CD14-positive monocyte (primary cell): ENCODE data around the gene SIRT7. TPM values are rescaled to one million over a fixed set of nuclear protein-coding genes. Genes with fewer than 3 reads are reported as not detected.

Experiments
- DNase-seq, 3 donors: peaks; one replicate each; pipeline ENCODE4 v3.0.0-alpha.2; 2011 to 2022
- H2AFZ ChIP-seq: 2 replicates; pipeline ENCODE4 v1.6.0; 2012; ENCODE audit warnings: mild to moderate bottlenecking, low read depth, low read length, inconsistent platforms; ENCODE audit not compliant: insufficient read depth, poor library complexity, severe bottlenecking
- H3K27ac ChIP-seq, 2 donors: 1 replicate in 1 of 2; 2 replicates in 1 of 2; pipeline ENCODE4 v1.5.1; 2012 to 2013; ENCODE audit warnings: low read length in 2 of 2, control low read depth in 1 of 2, inconsistent platforms in 1 of 2, low read depth in 1 of 2, mild to moderate bottlenecking in 1 of 2
- H3K27me3 ChIP-seq, 2 donors: one replicate each; pipeline versions ENCODE4 v1.6.0 to v1.6.1; 2011 to 2013; ENCODE audit warnings: low read length in 2 of 2; ENCODE audit not compliant: control insufficient read depth in 2 of 2, insufficient read depth in 2 of 2
- H3K36me3 ChIP-seq, 2 donors: replicated peaks in 1 of 2; 1 replicate in 1 of 2; 2 replicates in 1 of 2; pipeline versions ENCODE4 v1.5.1 to v1.6.1; 2012 to 2013; ENCODE audit warnings: low read length in 2 of 2, control low read depth in 1 of 2, inconsistent platforms in 1 of 2, mild to moderate bottlenecking in 1 of 2; ENCODE audit not compliant: insufficient read depth in 2 of 2, control insufficient read depth in 1 of 2
- H3K4me1 ChIP-seq, 2 donors: 1 replicate in 1 of 2; 2 replicates in 1 of 2; pipeline versions ENCODE4 v1.5.1 to v1.6.1; 2012 to 2013; ENCODE audit warnings: low read length in 2 of 2, control low read depth in 1 of 2, inconsistent platforms in 1 of 2, mild to moderate bottlenecking in 1 of 2, moderate library complexity in 1 of 2; ENCODE audit not compliant: insufficient read depth in 2 of 2, control insufficient read depth in 1 of 2
- H3K4me2 ChIP-seq: replicated peaks from 2 replicates; pipeline ENCODE3; 2012; ENCODE audit warnings: low read length, moderate library complexity, mild to moderate bottlenecking; ENCODE audit not compliant: poor library complexity, severe bottlenecking; ENCODE audit errors: extremely low read depth
- H3K4me3 ChIP-seq, 3 experiments: fragments of 200-600 bp in 1 of 3; sonication (generic) in 1 of 3; replicated peaks in 1 of 3; 1 replicate in 2 of 3; 2 replicates in 1 of 3; pipeline ENCODE4 v1.5.1; 2011 to 2013; ENCODE audit warnings: low read length in 3 of 3, mild to moderate bottlenecking in 3 of 3, control low read depth in 2 of 3, low read depth in 2 of 3, inconsistent platforms in 1 of 3, moderate library complexity in 1 of 3
- H3K79me2 ChIP-seq: 2 replicates; pipeline ENCODE4 v1.6.0; 2012; ENCODE audit warnings: mild to moderate bottlenecking, control low read depth, inconsistent platforms, low read length, moderate library complexity; ENCODE audit not compliant: insufficient read depth
- H3K9ac ChIP-seq: 2 replicates; pipeline ENCODE4 v1.6.0; 2017; ENCODE audit warnings: low read length, mild to moderate bottlenecking; ENCODE audit not compliant: insufficient read depth, poor library complexity, severe bottlenecking
- H3K9me3 ChIP-seq, 2 donors: replicated peaks in 1 of 2; 1 replicate in 1 of 2; 2 replicates in 1 of 2; pipeline versions ENCODE4 v1.5.1 to v1.6.1; 2012 to 2013; ENCODE audit warnings: low read length in 2 of 2, control low read depth in 1 of 2; ENCODE audit not compliant: control insufficient read depth in 1 of 2, insufficient read depth in 1 of 2
- H4K20me1 ChIP-seq: 2 replicates; pipeline ENCODE4 v1.6.0; 2012; ENCODE audit warnings: mild to moderate bottlenecking, low read length, control low read depth, moderate library complexity; ENCODE audit not compliant: insufficient read depth
- H3K27ac Mint-ChIP-seq, 7 donors: one replicate each; pipeline ENCODE4 v1.8.0; 2020; ENCODE audit warnings: mild to moderate bottlenecking in 7 of 7, mixed read lengths in 7 of 7, moderate library complexity in 6 of 7, inconsistent platforms in 2 of 7
- H3K27me3 Mint-ChIP-seq, 3 donors: one replicate each; pipeline ENCODE4 v1.8.0; 2021 to 2022; ENCODE audit warnings: low read depth in 3 of 3, mild to moderate bottlenecking in 3 of 3, mixed read lengths in 3 of 3, moderate library complexity in 3 of 3, inconsistent platforms in 1 of 3
- H3K36me3 Mint-ChIP-seq, 2 donors: one replicate each; pipeline ENCODE4 v1.8.0; 2020; ENCODE audit warnings: mixed read lengths in 2 of 2, inconsistent platforms in 1 of 2, mild to moderate bottlenecking in 1 of 2
- H3K4me1 Mint-ChIP-seq: one replicate; pipeline ENCODE4 v1.8.0; 2020; ENCODE audit warnings: mild to moderate bottlenecking, mixed read lengths
- H3K4me3 Mint-ChIP-seq, 2 donors: one replicate each; pipeline ENCODE4 v1.8.0; 2020; ENCODE audit warnings: mild to moderate bottlenecking in 2 of 2, mixed read lengths in 2 of 2, moderate library complexity in 1 of 2
- H3K9me3 Mint-ChIP-seq, 7 donors: one replicate each; pipeline ENCODE4 v1.8.0; 2020 to 2022; ENCODE audit warnings: mixed read lengths in 7 of 7, mild to moderate bottlenecking in 6 of 7, moderate library complexity in 6 of 7, inconsistent platforms in 2 of 7
- WGBS: methylation state at CpG from one replicate; pipeline ENCODE4 v1.1.5; 2013; ENCODE audit warnings: missing lambda C conversion rate; ENCODE audit not compliant: insufficient coverage; 5-methylcytosine and 5-hydroxymethylcytosine counted together
- intact Hi-C, 2 donors: fragments of 100-400 bp; cut with micrococcal nuclease; formaldehyde crosslinking; loops; one replicate each; pipeline versions ENCODE4 v1.15.0 to v1.15.1; 2023
- polyA plus RNA-seq, 3 donors: library from polyadenylated mRNA; depleted of rRNA in 1 of 3; unstranded in 2 of 3; stranded (reverse) in 1 of 3; fragments of 300-500 nt in 2 of 3; fragments of >200 nt in 1 of 3; fragmentation: Illumina TruSeq in 2 of 3; gene quantifications; 1 replicate in 2 of 3; 2 replicates in 1 of 3; pipeline ENCODE4 v1.2.3, GENCODE V29; 2012 to 2021
- TF ChIP-seq, protein P1 (sequence below): fragments of 200-600 bp; IDR thresholded peaks from one replicate; pipeline ENCODE4 v1.8.0; 2022; ENCODE audit warnings: antibody characterized with exemption, mild to moderate bottlenecking

The SIRT7 gene
- polyA plus RNA-seq, 3 donors, result 22.5 to 73.5 (median 23.7) TPM

DNA sequence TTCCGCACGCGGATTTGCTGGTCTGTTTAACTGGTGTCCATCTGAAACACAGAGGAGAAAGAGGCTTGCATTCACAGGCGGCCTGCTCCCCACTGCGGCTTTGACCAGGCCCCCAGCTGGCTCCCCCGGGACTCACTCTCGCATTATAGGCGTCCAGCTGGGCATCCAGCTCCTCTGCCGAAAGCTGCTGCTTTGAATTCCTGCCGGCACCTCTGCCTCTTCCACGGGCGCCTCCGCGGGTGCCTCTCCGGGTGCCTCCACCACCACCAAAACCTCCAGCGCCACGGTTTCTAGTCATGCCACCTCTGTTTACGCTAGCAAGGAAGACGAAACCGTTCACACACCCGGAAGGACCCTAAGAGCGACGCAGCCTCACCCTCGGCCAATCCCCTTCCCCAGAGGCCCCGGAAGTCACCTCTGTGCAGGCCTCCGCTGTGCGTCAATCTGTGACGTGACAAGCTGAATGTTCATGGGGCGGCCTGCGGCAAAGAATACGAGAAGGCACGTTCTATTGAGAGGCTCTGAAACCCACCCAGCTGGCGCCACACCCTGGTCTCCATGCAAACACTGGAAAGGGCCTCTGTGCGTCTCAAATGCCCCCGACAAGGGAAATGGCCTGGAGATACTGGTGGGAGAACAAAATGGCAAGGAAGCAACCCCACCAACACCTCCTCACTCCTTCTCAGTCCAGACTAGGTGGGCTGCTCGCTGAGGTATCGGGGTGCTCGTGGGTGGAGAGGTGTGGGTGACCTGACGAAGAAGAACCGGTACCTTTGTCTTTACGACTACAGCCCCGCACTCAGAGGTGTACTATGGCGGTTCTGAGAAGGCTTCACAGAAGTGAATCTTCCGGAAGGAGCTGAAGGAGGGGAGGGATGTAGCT, 29.6 kb downstream of the SIRT7 start:
- DNase-seq, result no peak
- TF ChIP-seq, protein P1, sequence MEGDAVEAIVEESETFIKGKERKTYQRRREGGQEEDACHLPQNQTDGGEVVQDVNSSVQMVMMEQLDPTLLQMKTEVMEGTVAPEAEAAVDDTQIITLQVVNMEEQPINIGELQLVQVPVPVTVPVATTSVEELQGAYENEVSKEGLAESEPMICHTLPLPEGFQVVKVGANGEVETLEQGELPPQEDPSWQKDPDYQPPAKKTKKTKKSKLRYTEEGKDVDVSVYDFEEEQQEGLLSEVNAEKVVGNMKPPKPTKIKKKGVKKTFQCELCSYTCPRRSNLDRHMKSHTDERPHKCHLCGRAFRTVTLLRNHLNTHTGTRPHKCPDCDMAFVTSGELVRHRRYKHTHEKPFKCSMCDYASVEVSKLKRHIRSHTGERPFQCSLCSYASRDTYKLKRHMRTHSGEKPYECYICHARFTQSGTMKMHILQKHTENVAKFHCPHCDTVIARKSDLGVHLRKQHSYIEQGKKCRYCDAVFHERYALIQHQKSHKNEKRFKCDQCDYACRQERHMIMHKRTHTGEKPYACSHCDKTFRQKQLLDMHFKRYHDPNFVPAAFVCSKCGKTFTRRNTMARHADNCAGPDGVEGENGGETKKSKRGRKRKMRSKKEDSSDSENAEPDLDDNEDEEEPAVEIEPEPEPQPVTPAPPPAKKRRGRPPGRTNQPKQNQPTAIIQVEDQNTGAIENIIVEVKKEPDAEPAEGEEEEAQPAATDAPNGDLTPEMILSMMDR, result no peak
- H3K36me3 Mint-ChIP-seq, result peaks cover 49 to 71% of the 10 kb centered on the region in 2 donors
- Histone ChIP-seq H3K79me2 (peaks cover 62% of the 10 kb centered on the region), H3K4me1 (peaks cover 16 to 25% of the 10 kb centered on the region in 2 donors), H3K27ac (no peak overlapping the region), H3K4me3 (no peak overlapping the region), H4K20me1 (peaks cover 38% of the 10 kb centered on the region), H3K36me3 (peaks cover 60 to 67% of the 10 kb centered on the region in 2 donors), H3K27me3 (no peaks in the 10 kb centered on the region), H3K4me2 (no peak overlapping the region), H3K9ac (no peak overlapping the region), H2AFZ (no peak overlapping the region), H3K9me3 (no peaks in the 10 kb centered on the region)
- no peak overlapping the region for H3K4me3 Mint-ChIP-seq
- H3K27me3 Mint-ChIP-seq, result peaks cover 0 to 2% (median 0%) of the 10 kb centered on the region in 3 donors
- H3K27ac Mint-ChIP-seq, result peak overlapping the region in 2 of 7 donors; percentile 12 to 75
- peaks cover 15% of the 10 kb centered on the region for H3K4me1 Mint-ChIP-seq
- no peaks in the 10 kb centered on the region for H3K9me3 Mint-ChIP-seq
- WGBS, result 97% methylated on average over 32 of the region's 44 CpGs
- intact Hi-C loops, result no loop called here

DNA sequence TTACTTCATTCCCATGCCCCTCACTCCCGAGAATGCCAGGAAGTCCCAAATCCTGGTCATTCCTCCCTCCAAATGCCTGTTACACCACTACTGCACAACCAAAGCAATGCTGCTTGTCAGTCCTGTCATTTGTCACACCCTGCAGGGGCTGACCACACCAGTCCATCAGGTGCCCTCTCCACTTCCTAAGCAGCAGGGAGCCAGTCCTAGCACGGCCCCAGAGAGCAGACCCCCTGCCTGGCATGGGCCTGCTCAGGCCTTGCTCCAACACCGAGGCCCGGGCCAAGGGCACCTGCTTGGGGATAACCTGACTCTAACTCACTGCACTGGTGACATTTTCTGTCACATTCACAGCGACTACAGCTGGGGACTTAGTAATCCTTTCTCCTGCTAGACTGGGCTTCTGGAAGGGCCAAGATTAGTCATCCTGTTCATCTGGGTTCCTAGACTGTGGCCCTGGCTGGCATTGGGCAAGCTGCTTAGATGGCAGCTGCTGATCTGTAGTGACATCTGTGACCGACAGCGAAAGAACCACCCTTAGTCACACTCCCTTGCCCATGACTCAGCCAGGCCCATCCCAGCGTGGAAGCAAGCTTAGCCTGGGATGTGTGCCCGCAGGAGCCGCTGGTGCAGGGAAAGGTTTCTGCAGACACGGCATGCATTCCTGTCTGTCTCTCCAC, 32.0 kb downstream of the SIRT7 start:
- TF ChIP-seq, protein P1, result no peak
- Mint-ChIP-seq H3K9me3 (no peaks in the 10 kb centered on the region), H3K4me1 (peaks cover 8% of the 10 kb centered on the region), H3K27ac (peak overlapping the region in 3 of 7 donors; percentile 29 to 66 (median 45)), H3K36me3 (peaks cover 57 to 89% of the 10 kb centered on the region in 2 donors), H3K27me3 (peaks cover 0 to 3% (median 0%) of the 10 kb centered on the region in 3 donors), H3K4me3 (no peak overlapping the region)
- peaks cover 47% of the 10 kb centered on the region for H3K79me2 ChIP-seq
- peaks cover 9 to 12% of the 10 kb centered on the region in 2 donors for H3K4me1 ChIP-seq
- H3K36me3 ChIP-seq, result peaks cover 66 to 76% of the 10 kb centered on the region in 2 donors
- intact Hi-C loops, result no loop called here
- peak overlapping the region in 1 of 2 donors; percentile 31 for H3K27ac ChIP-seq
- peaks cover 38% of the 10 kb centered on the region for H4K20me1 ChIP-seq
- DNase-seq, result peak in 1 of 3 donors; percentile 55
- no peak overlapping the region for H3K4me3 ChIP-seq
- WGBS, result 96% methylated on average over 11 of the region's 11 CpGs
- H3K9me3 ChIP-seq, result no peaks in the 10 kb centered on the region
- no peak overlapping the region for H3K9ac ChIP-seq
- no peak overlapping the region for H2AFZ ChIP-seq
- H3K4me2 ChIP-seq, result no peak overlapping the region
- H3K27me3 ChIP-seq, result no peaks in the 10 kb centered on the region
